GM19467 (cell line): ENCODE measurements around the gene SENP8.
"Not testable (repeated sequence)": the region's sequence is repeated elsewhere in the genome, so short reads cannot be mapped to it uniquely, and the experiment has no call there.

ENCODE experiments used
- ATAC-seq: cut with Tn5 transposase; IDR thresholded peaks from one replicate; pipeline ENCODE4 v1.9.1; 2021; ENCODE audit warnings: mild to moderate bottlenecking, moderate library complexity; ENCODE audit not compliant: unreplicated experiment

Gene SENP8

GRCh38 chr15:72154316-72154715 lies 36.1 kb downstream of the SENP8 start:
- ATAC-seq, result no peak

DNA sequence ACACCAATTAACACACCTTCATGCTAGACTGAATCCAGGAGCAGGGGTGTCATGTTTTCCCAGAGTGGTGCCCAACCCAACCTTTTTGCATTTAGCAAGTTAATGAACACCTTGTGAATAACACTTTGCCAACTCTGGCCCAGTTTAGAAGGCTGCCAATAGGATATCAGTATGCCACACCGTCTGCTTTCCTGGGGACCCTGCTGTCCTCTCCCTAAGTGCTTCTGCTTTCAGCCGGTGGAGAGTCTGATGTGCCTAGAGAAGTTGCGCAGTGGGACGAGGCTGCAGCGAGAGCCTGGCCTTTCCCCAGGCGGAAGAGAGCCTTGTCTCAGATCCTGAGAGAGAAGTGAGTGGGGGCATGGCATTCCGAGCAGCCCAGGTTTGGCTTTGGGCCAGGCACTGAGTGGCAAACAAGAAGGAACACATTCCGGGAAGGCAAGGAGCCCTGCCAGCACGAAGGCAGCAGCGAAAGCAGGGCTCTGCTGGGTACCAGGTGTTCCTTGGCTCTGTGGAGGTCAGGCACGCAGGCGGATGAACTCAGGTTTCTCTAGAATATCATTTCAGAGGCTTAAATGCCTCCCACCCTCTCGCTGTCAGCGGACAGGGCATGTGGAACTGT lies 36.9 kb downstream of the SENP8 start:
- no peak for ATAC-seq

DNA sequence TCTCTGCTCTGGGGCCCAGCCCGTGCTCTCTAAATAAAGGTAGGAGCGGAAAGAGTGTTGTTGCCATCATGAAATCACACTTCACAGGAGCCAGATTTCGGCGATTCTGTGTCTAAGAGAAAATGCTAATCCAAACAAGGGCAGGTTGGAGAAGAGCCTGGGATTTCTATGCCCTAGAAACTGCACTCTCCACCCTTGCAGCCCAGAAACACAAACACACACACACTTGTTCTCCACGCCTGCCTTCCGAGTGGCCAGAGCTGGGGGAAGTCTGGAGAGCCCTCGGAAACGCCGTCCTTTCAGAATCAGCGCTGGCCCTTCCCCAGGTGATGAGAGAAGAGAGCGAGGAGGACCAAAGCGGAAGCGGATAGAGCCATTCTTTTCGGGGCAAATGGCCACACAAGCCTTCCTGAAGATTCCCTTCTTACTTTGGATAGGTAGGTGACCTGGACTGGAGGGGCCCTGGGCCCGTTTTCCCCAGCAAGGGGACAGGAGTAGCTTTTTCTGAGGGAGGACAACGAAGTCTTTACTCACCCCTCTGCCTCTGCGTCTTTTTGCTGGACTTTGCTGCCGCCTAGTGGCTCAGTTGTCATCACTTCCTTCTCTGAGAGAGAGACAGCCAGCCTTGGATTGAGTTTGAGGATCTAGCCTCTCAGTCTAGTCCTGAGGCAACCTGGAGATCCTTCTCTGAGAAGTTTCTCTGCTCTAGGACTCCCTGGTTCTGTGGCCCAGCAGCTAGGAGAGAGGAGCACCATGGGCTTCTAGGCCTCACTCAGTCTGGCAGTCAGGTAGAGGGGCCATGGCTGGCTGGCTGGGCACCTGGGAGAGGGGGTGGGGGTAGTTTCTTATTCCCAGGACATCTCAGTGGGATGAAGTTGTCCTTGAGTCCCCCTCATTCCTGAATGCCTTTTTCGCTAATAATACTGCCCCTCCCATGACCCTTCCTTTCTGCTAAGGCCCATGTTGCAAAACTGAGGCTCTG lies 37.7 kb downstream of the SENP8 start:
- peak; percentile 75 for ATAC-seq

- ATAC-seq, result no peak
These were observed 38.7 kb downstream of the SENP8 start for GRCh38 chr15:72156928-72157327.

DNA sequence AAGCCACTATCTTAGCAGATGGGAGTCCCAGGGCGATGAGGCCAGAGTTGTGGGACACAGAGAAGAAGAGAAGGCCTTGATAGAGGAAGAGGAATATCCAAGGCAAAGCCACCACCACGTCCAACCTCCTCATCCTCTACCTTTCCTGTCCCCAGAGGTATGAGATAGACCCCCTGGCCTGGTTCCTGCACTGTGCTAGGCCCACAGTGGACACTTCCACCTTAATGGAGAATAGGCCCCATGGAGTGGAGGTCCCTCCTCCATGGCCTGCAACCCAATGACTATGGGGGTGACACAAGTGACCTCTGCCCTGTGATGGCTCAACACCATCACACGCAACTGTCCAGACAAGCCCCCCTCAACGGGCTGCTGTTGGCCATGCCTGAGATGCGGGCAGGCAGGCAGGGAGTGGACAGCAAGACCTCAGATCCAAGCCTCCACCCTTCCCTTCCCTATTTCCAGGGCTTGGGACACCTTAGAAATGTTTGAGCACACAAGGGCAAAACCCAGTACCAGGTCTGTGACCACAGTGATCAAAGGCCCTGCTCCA lies 42.6 kb downstream of the SENP8 start:
- ATAC-seq, result no peak

DNA sequence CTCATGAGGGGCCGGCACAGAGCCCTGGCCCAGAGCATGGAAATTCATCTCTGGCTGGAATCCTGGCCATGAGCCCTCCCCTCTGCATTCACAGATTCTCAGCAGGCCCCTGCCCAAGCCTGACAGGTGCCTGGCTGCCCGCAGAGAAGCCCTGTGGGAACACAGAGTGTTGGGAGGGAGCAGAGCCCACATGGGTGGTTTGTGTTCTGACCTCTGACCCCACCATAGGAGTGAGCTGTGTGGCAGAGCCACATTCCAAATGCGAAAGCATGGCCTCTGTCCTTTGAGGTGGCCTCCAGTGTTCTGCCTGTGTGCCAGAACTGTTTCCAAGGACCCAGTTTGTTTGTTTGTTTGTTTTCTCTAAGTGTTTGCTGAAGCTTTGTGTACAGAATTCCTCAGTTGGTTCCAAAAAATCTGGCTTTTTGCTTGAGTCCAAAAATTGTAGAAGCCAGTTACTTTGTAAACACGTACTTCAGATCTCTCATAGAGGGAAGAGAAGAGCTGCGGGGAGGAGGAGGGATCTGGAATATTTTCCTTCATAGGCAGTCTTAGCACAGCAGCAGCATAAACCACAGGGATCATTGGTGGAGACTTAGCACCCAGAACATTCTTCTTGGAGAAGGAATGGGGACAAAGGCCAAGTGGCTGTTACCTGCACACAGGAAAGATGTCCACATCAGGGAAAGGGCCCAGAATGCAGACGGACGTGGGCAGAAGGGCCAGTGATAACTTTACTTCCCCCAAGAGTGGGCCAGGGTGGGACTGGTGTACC lies 43.3 kb downstream of the SENP8 start:
- no peak for ATAC-seq

- ATAC-seq, result no peak
These were observed 44.4 kb downstream of the SENP8 start for GRCh38 chr15:72162569-72162968.

- no peak for ATAC-seq
These were observed 45.5 kb downstream of the SENP8 start for GRCh38 chr15:72163719-72164118.

DNA sequence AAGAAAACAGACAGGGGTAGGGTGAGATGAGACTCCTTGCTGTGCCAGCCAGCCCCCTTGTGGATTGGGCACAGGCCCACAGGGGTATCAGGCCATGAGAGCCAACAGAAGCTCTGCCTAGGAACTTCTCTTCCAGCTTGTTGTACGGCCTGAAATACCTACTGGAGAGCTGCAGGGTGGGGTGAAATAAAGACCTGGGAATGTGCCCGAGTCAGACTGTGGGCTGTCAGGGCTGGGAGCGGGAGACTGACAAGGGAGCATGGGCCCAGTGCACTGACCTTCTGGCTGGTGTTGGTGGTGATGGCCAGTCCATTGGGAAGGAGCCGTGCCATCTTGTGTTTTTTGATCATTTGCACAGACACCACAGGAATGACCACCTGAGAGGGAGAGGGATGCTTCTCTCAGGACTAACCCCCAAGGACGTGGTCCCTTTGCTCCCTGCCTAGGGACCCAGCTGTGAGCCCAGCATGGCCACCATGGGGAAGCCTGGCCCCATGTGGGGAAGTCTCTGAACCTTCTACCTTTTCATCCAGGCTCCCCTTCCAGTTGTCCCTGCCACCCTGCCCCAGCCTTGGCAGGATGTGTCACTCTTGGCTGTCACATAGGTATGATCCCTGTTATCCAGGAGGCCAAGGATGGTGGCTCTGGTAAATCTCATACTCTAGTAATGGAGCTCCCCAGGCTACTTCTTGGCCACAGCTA lies 48.7 kb downstream of the SENP8 start:
- ATAC-seq, result no peak

GRCh38 chr15:72167445-72167844 lies 49.2 kb downstream of the SENP8 start:
- no peak for ATAC-seq

DNA sequence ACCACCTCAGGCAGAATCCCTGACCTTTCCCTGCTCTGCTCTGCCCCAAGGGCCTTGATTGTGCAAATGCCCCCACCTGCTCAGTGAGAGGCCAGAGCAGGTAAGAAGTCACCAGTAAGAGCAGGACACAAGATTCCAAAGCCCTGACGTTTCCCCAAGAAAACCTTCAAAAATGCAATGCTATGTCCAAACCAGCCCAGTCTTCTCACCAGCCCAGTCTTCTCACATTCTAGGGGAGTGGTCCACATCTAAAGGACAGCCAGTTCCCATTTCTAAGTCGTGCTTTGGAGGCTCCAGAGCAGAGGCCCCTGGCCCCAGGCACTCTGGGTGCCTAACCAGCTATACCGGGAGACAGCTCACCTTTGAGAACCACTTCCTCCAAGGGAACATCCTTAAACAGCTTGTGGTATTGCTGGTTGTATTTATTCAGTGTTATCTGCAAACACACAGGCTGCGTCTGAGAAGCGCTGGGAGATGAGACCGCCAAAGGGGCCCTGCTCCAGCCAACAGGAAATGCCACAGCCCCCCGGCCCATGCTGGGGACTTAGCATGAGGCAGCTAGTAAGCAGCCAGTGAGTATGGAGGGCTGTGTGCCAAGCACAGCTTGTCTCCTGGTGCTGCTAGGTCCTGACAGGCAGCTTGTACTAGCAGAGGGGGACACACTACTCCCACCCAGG lies 50.1 kb downstream of the SENP8 start:
- no peak for ATAC-seq

- no peak for ATAC-seq
These were observed 50.6 kb downstream of the SENP8 start for GRCh38 chr15:72168808-72169190.

GRCh38 chr15:72169236-72169920 lies 51.2 kb downstream of the SENP8 start:
- no peak for ATAC-seq

- no peak for ATAC-seq
These were observed 51.9 kb downstream of the SENP8 start for GRCh38 chr15:72169921-72170611.

DNA sequence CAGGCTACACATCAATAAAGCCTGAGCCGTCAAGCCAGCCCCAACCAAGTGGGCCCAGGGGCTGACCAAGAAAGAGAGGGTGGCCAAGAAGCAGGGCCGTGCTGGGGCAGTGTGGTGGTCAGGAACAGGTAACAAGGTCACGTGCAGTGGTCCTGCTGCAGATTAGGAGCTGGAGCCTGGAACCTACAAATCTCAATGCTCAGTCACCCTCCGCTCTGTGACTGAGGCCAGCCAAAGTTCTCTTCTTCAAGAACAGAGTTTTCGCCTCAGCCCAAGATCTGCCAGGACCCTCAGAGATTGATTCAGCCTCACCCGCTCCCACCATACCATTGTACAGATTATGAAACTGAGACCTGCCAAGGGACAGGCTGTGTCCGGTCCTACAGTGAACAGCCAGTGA lies 52.5 kb downstream of the SENP8 start:
- ATAC-seq, result no peak

GRCh38 chr15:72171978-72172377 lies 53.8 kb downstream of the SENP8 start:
- ATAC-seq, result not testable (repeated sequence)

DNA sequence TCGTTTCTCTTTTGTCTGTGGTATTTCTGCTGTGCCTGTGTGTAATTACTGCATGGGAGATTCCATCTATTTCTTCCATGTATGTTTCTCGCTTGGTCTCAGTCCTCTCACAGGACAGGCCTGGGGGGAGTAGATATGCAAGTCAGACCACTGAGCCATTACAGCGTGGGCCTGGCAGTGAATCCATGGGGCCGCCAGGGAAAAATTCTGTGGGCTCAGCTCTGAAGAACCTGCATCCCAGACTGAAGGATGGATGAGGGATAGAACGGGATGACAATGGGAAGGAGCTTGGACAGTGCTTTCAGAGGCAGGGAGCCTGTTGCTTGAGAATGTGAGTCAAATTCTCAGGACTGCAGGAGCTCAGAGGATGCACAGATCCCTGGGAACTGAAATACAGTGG lies 54.6 kb downstream of the SENP8 start:
- ATAC-seq, result no peak

GRCh38 chr15:72173401-72173800 lies 55.2 kb downstream of the SENP8 start:
- no peak for ATAC-seq
